Hypothalamus (tissue), 51 donors: ENCODE data around the gene GPD1L.
"Not testable (repeated sequence)": the region's sequence is repeated elsewhere in the genome, so short reads cannot be mapped to it uniquely, and the experiment has no call there.

Experiments
- DNase-seq, 51 donors: peaks; one replicate each; lab custom pipeline; 2025; lab: John Stamatoyannopoulos, UW

Gene GPD1L

GRCh38 chr3:32176989-32177701 lies 70.7 kb downstream of the GPD1L start:
- no peak for DNase-seq

GRCh38 chr3:32177702-32178198 lies 71.3 kb downstream of the GPD1L start:
- peak in 3 of 51 donors; percentile 5 to 15 (median 7) for DNase-seq

DNA sequence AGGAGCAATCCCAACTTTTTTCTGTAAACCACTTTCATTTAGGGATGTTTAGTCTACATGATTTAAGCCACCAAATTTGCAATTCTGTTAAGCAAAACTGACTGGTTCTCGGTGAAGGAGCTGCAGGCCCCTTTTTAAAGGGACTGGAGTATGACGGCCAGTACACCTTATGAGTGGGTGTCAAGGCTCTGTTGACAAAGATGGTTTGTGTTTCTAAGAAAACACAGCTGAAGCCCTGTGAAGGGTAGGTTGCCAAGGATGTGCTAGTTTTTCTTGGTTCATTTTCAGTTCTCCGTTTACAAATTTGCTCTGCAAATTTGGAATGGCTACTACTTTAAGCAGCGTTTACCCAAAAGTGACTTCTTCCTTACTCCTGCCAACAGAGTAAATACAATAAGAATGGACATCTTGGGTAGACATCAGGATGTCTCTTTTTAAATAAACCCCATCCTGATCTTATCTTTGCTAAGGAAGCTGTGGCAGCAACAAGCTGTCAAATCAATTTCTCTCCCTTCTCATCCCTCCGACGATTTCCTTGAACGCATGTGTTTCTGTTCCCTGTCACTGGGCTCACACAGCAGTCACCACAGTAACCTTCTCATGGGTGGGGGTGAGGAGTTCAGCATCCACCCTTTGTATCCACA lies 73.8 kb downstream of the GPD1L start:
- DNase-seq: no peak

GRCh38 chr3:32181365-32181764 lies 74.9 kb downstream of the GPD1L start:
- DNase-seq: no peak

- no peak for DNase-seq
These were observed 75.4 kb downstream of the GPD1L start for GRCh38 chr3:32181796-32182195.

DNA sequence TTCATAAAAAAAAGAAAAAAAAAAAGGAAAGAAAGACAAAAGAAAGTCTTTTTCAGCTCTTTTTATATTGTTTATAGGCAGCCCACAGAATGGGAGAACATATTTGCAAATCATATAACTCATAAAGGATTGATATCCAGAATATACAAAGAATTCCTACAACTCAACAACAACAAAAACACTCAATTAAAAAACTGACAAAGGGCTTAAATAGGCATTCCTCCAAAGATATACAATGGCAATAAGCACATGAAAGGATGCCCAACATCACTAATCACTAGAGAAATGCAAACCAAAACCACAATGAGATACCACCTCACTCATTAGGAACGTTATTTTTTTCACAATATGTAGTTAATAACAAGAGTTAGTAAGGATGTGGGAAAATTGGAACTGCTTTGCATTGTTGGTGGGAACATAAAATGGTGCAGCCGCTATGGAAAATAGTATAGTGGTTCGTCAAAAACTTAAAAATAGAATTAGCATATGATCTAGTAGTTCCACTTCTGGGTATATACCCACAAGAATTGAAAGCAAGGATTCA lies 77.8 kb downstream of the GPD1L start:
- DNase-seq: no peak

DNA sequence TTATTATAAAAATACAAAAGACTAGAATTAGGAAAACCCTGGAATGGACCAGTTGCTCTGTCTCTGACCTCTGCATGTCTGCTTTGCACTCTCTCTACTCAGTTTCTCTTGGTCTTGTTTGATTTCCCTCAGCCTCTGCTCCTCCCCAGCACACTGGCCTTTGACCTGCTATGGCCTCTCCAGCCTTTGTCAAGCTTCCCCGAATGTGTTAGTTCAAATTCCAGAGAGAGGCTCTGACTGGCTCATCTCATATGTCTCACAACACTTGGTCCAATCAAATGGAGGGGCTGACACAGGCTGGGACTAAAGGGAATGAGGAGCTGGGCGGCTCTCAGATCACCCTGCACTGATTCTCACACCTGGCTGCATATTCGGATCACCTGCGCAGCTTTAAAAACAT lies 79.7 kb downstream of the GPD1L start:
- DNase-seq: no peak

DNA sequence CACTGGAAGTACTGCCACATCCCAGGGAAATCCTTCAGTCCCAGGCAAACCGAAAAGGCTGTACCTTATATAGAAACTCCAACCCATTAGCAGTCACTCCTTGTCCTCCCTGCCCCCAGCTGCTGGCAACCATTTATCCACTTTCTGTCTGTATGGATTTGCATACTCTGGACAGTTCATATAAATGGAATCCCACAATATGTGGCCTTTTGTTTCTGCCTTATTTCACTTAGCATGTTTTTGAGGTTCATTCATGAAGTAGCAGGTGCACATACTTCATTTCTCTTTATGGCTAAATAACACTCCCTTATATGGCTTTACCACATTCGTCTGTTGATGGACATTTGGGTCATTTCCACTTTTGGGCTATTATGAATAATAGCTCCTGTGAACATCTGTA lies 80.5 kb downstream of the GPD1L start:
- no peak for DNase-seq

DNA sequence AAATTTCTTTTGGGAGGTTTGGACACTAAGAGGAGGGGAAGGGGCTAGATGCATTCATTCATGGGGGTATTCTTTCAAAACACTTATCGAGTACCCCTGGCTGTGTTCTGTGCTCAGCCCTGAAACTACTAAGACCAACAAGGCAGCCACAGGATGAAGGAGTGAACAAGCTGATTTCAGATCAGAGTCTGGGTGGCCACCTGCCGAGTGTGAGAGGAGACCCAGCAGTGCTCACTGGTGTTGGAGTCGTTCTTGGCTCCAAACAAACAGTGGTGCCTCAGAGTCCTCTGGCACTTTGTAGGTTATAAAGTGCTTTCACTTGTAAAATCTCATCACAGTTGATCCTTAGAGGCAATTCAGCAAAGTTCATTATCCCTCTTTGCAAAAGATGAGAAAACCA lies 83.3 kb downstream of the GPD1L start:
- no peak for DNase-seq

- DNase-seq: not testable (repeated sequence)
These were observed 84.1 kb downstream of the GPD1L start for GRCh38 chr3:32190556-32190955.

GRCh38 chr3:32193101-32193500 lies 86.7 kb downstream of the GPD1L start:
- DNase-seq: no peak

- DNase-seq: no peak
These were observed 88.2 kb downstream of the GPD1L start for GRCh38 chr3:32194653-32195052.

GRCh38 chr3:32195995-32196540 lies 89.6 kb downstream of the GPD1L start:
- DNase-seq: no peak

DNA sequence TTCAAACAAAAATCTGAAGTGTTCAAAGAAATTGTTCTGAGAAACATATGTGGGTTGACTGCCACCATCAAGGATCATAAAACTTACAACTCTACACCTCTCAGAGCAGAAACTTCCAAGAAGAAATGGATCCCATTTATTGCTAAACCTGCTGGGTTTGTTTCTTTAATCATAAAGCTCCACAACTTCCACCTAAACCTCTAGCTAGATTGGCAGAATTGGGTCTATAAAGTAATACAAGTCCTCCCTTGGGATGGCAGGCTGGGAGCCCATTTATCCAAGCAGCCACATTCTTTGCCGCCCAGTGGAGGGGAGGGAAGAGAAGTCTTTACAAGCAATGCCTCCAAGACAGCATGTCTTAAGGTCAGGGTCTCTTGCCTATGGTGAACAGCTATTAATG lies 91.6 kb downstream of the GPD1L start:
- no peak for DNase-seq

DNA sequence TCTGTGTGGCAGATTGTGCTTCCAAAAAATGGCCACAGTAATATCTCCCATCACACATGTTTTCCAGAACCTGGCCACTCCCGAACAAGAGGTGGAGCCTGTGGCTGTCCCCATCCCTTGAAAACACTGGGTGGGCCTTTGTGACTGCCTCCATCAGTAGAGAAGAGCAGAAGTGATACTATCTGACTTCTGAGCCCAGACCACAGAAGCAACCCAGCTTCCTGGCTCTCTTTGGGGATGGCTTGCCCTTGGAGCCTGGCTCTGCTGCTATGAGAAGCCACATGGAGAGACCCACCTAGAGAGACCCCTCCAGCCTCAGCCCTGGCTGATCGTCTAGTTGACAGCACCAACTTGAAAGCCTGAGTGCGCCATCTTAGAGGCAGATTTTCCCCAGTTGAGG lies 92.3 kb downstream of the GPD1L start:
- DNase-seq: no peak

DNA sequence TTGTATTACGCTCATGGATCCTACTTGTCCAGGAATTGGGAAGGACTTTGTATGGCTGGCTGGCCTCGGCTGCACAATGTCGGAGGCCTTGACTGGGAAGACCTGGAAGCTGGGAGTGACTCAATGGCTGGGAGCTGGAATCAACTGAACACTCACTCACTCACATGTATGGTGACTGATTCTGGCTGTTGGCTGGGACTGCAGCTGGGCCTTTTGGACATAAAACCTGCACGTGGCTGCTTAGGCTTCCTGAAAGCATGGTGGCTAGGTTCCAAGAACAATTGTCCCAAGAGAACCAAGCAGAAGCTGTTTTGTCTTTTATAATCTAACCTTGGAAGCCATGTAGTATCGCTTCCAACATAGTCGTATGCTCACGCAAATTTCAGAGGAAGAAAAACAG lies 94.1 kb downstream of the GPD1L start:
- no peak for DNase-seq

- no peak for DNase-seq
These were observed 94.8 kb downstream of the GPD1L start for GRCh38 chr3:32200992-32201758.

- DNase-seq: no peak
These were observed 96.1 kb downstream of the GPD1L start for GRCh38 chr3:32202496-32202895.

DNA sequence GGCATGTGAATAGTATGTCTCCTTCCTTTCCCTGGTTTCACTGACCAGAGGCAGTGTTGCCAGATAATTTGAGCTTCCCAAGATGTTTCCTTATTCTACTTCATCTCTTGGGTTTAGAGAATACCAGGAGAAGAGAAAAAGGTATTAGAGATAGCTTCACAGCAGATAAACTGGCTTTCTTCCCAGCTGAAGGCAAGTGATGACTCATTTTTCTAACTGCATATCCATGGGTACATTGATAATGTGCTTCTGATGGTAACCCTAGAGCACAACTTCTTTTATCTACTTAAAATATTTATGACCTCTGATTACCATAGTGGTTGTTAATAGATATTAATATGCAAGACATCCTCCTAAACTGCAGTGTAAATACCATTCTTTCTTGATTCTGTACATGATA lies 97.4 kb downstream of the GPD1L start:
- no peak for DNase-seq

DNA sequence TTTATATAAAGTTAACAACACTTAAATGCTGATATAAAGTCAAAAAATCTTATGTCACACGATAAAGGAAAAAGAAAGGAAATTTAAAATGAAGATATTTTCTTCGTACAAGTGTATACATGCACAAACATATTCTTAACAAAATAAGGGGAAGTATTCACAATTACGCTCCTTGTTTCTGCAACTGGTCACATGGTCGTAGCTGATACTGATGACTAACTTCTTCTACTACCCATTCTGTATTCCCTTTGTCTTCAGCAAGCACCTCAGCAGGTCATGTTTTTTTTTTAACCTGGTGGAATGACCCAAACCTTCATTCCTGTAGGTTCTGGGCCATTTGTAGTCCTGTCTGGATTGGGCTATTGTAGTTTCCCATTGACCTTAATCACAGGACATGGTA lies 102.0 kb downstream of the GPD1L start:
- DNase-seq: no peak

GRCh38 chr3:32215185-32215584 lies 108.8 kb downstream of the GPD1L start:
- no peak for DNase-seq
